HL-60 (cell line): ENCODE data around the gene NFIX.

Experiments used
- DNase-seq, 2 experiments: peaks; one replicate each; pipeline ENCODE4 v3.0.0-alpha.2; 2010 to 2020; ENCODE audit warnings: low read depth in 1 of 2, low spot score in 1 of 2
- H3K27ac ChIP-seq: fragments of 250-450 bp; sonication (Bioruptor Pico); replicated peaks from 2 replicates; pipeline ENCODE4 v1.5.1; 2020; ENCODE audit warnings: mild to moderate bottlenecking, moderate library complexity
- H3K27me3 ChIP-seq: fragments of 250-450 bp; sonication (Bioruptor Pico); 2 replicates; pipeline ENCODE4 v1.5.1; 2021; ENCODE audit warnings: mild to moderate bottlenecking, moderate library complexity; ENCODE audit not compliant: insufficient read depth, poor library complexity, severe bottlenecking
- H3K4me3 ChIP-seq: replicated peaks from 2 replicates; pipeline ENCODE4 v1.5.1; 2011; ENCODE audit warnings: mild to moderate bottlenecking, control low read depth, low read length; ENCODE audit not compliant: insufficient read depth
- CTCF ChIP-seq: IDR thresholded peaks from one replicate; pipeline ENCODE4 v1.5.1; 2011; ENCODE audit warnings: low read length, control low read depth, inconsistent platforms; ENCODE audit not compliant: insufficient read depth
- GABPA ChIP-seq: IDR thresholded peaks from 2 replicates; pipeline ENCODE4 v1.6.1; 2012; ENCODE audit warnings: low read depth
- POLR2AphosphoS5 ChIP-seq: IDR thresholded peaks from 2 replicates; pipeline ENCODE4 v1.6.1; 2012; ENCODE audit warnings: low read depth
- REST ChIP-seq: IDR thresholded peaks from 2 replicates; pipeline ENCODE4 v1.6.1; 2012; ENCODE audit warnings: low read depth; ENCODE audit not compliant: insufficient replicate concordance
- SPI1 ChIP-seq: IDR thresholded peaks from 2 replicates; pipeline ENCODE4 v1.6.1; 2012; ENCODE audit warnings: low read depth, mild to moderate bottlenecking, borderline replicate concordance

The NFIX gene

GRCh38 chr19:13110099-13110610 is 114.9 kb downstream of the NFIX start:
- H3K27ac ChIP-seq, result no peak overlapping the region

GRCh38 chr19:13112555-13112954 is 117.3 kb downstream of the NFIX start:
- Histone ChIP-seq H3K4me3 (no peak overlapping the region), H3K27me3 (no peaks in the 10 kb centered on the region), H3K27ac (no peak overlapping the region)
- no peak for DNase-seq
- TF ChIP-seq REST, result no peak
- TF ChIP-seq SPI1, result no peak
- no peak for TF ChIP-seq CTCF

More at GRCh38 chr19:13110099-13110610, 114.9 kb downstream of the NFIX start:
- DNase-seq, result no peak
- TF ChIP-seq CTCF (no peak), GABPA (no peak)
- Histone ChIP-seq H3K27me3 (no peaks in the 10 kb centered on the region), H3K4me3 (no peak overlapping the region)

- no peak for DNase-seq
- H3K27ac ChIP-seq, result peak overlapping the region; percentile 83
Observed at GRCh38 chr19:13115936-13116281, 120.6 kb downstream of the NFIX start.

More at GRCh38 chr19:13115936-13116281, 120.6 kb downstream of the NFIX start:
- H3K27me3 ChIP-seq, result no peaks in the 10 kb centered on the region
- TF ChIP-seq CTCF (no peak), GABPA (no peak), POLR2AphosphoS5 (no peak), SPI1 (no peak), REST (no peak)
- peak overlapping the region; percentile 98 for H3K4me3 ChIP-seq
